GM18517 (cell line): Measurements from ENCODE around the gene DKK1.

Experiments
- ATAC-seq: cut with Tn5 transposase; IDR thresholded peaks from one replicate; pipeline ENCODE4 v1.9.1; 2021; ENCODE audit warnings: mild to moderate bottlenecking, moderate library complexity; ENCODE audit not compliant: unreplicated experiment

The DKK1 gene

GRCh38 chr10:52316500-52316899 is 2.4 kb downstream of the DKK1 start:
- no peak for ATAC-seq

- no peak for ATAC-seq
Observed at GRCh38 chr10:52318136-52318701, 4.1 kb downstream of the DKK1 start.

- ATAC-seq: no peak
Observed at GRCh38 chr10:52318822-52319464, 4.9 kb downstream of the DKK1 start.

GRCh38 chr10:52319926-52320325 is 5.8 kb downstream of the DKK1 start:
- no peak for ATAC-seq

GRCh38 chr10:52322323-52322722 is 8.2 kb downstream of the DKK1 start:
- no peak for ATAC-seq

- no peak for ATAC-seq
Observed at GRCh38 chr10:52322936-52323335, 8.9 kb downstream of the DKK1 start.

- ATAC-seq: no peak
Observed at GRCh38 chr10:52326382-52326781, 12.3 kb downstream of the DKK1 start.

- no peak for ATAC-seq
Observed at GRCh38 chr10:52331638-52332364, 17.7 kb downstream of the DKK1 start.

- no peak for ATAC-seq
Observed at GRCh38 chr10:52332815-52333214, 18.7 kb downstream of the DKK1 start.

- ATAC-seq: no peak
Observed at GRCh38 chr10:52334595-52334994, 20.5 kb downstream of the DKK1 start.

- no peak for ATAC-seq
Observed at GRCh38 chr10:52335665-52336064, 21.6 kb downstream of the DKK1 start.

GRCh38 chr10:52337225-52337624 is 23.1 kb downstream of the DKK1 start:
- no peak for ATAC-seq

GRCh38 chr10:52343439-52343838 is 29.4 kb downstream of the DKK1 start:
- ATAC-seq: no peak

- ATAC-seq: no peak
Observed at GRCh38 chr10:52346394-52347326, 32.6 kb downstream of the DKK1 start.

GRCh38 chr10:52347327-52347667 is 33.2 kb downstream of the DKK1 start:
- no peak for ATAC-seq

- ATAC-seq: no peak
Observed at GRCh38 chr10:52348037-52348564, 34.0 kb downstream of the DKK1 start.

- ATAC-seq: no peak
Observed at GRCh38 chr10:52351914-52352330, 37.8 kb downstream of the DKK1 start.

- ATAC-seq: no peak
Observed at GRCh38 chr10:52353205-52353604, 39.1 kb downstream of the DKK1 start.

- ATAC-seq: no peak
Observed at GRCh38 chr10:52353960-52354394, 39.9 kb downstream of the DKK1 start.

- no peak for ATAC-seq
Observed at GRCh38 chr10:52357971-52358370, 43.9 kb downstream of the DKK1 start.

- ATAC-seq: no peak
Observed at GRCh38 chr10:52359441-52359840, 45.4 kb downstream of the DKK1 start.
